Ascending aorta (tissue), 2 donors: ENCODE measurements around the gene RNF225. TPM values are rescaled to one million over a fixed set of nuclear protein-coding genes. Genes with fewer than 3 reads are reported as not detected.

ENCODE experiments used
- DNase-seq, 2 donors: peaks; one replicate each; pipeline ENCODE4 v3.0.0-alpha.2; 2019; ENCODE audit warnings: low spot score in 2 of 2
- H3K27ac ChIP-seq, 2 donors: fragments of 200-600 bp; sonication (generic); one replicate each; pipeline ENCODE4 v1.5.1; 2016 to 2017; ENCODE audit warnings: mild to moderate bottlenecking in 1 of 2
- H3K27me3 ChIP-seq: fragments of 200-600 bp; sonication (generic); one replicate; pipeline ENCODE4 v1.5.1; 2017
- H3K36me3 ChIP-seq, 2 donors: fragments of 200-600 bp; sonication (generic); one replicate each; pipeline ENCODE4 v1.5.1; 2016
- H3K4me1 ChIP-seq, 2 donors: fragments of 200-600 bp; sonication (generic); one replicate each; pipeline ENCODE4 v1.5.1; 2016 to 2017; ENCODE audit warnings: mild to moderate bottlenecking in 1 of 2
- H3K4me3 ChIP-seq, 2 donors: fragments of 200-600 bp; sonication (generic); one replicate each; pipeline ENCODE4 v1.5.1; 2016 to 2017; ENCODE audit warnings: mild to moderate bottlenecking in 1 of 2
- H3K9me3 ChIP-seq, 2 donors: fragments of 200-600 bp; sonication (generic); one replicate each; pipeline ENCODE4 v1.5.1; 2016
- intact Hi-C: fragments of 100-400 bp; cut with DNase I; formaldehyde crosslinking; loops from one replicate; pipeline ENCODE4 v1.15.1; 2023
- total RNA-seq: library from RNA; depleted of rRNA; stranded (reverse); fragments of >200 nt; gene quantifications from one replicate; pipeline ENCODE4 v1.1.0, GENCODE V29; 2016
- TF ChIP-seq, protein P1 (sequence below), 3 experiments: fragments of 200-600 bp in 2 of 3; fragments of 450-650 bp in 1 of 3; sonication (generic) in 2 of 3; IDR thresholded peaks; one replicate each; pipeline ENCODE4 v1.5.1; 2016 to 2019; ENCODE audit warnings: antibody characterized with exemption in 3 of 3, mild to moderate bottlenecking in 1 of 3, moderate library complexity in 1 of 3

Gene RNF225
- total RNA-seq, 1 donor from 2014 or later, result not detected

DNA sequence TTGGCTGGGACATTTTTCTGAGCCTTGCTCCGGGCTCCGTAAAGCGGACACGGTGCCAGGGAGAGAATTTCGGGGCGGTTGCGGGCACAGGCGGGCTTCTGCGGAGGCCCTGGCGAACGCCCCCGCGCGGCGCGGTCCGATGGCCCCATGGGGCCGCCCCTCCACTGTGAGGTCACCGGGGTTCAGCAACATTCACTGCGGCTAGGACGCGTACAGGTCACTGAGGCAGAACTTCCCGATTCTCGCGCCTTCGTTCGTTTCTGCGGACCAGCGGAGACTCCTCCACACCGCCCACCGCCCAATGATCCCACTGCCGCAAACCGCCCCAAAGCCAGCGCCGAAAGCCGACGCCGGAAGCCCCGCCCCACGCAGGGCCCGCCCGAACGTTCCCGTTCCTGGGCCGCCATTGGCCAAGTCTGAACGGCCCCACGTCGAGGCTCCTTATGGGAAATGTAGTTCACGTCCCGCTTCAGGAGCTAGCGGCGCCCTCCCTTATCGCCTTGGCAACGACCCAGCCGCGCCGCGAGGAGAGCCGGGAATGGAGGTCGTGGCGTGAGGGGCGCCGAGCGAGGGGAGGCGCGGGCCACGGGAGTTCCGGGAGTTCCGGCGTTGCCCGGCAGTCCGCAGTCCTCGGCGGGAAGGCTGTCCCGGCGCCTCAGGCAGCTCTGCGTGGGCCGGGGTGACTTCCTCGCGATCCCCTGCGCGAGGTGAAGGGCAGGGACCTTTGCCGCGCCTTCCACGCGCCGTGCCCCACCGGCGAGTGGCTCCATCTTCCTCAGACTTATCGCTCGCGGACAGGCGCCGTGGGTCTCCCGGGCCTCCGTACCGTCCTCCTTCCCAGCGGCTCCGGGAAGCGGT is 12.9 kb downstream of the RNF225 start, which contains the start of gene ZNF584:
Gene ZNF584, plus strand, starts transcription at position 498 of the 858 bp plus-strand sequence. CDS start 499 bp downstream, outside the sequence.
- H3K36me3 ChIP-seq, result peaks cover 0 to 3% of the 10 kb centered on the region in 2 donors
- peaks cover 3 to 16% of the 10 kb centered on the region in 2 donors for H3K4me1 ChIP-seq
- H3K27ac ChIP-seq, result peak within 1 kb of the TSS; percentile 86 to 93
- TF ChIP-seq, protein P1, sequence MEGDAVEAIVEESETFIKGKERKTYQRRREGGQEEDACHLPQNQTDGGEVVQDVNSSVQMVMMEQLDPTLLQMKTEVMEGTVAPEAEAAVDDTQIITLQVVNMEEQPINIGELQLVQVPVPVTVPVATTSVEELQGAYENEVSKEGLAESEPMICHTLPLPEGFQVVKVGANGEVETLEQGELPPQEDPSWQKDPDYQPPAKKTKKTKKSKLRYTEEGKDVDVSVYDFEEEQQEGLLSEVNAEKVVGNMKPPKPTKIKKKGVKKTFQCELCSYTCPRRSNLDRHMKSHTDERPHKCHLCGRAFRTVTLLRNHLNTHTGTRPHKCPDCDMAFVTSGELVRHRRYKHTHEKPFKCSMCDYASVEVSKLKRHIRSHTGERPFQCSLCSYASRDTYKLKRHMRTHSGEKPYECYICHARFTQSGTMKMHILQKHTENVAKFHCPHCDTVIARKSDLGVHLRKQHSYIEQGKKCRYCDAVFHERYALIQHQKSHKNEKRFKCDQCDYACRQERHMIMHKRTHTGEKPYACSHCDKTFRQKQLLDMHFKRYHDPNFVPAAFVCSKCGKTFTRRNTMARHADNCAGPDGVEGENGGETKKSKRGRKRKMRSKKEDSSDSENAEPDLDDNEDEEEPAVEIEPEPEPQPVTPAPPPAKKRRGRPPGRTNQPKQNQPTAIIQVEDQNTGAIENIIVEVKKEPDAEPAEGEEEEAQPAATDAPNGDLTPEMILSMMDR (IDR thresholded peaks at IDR 0.05), result no peak
- peak within 1 kb of the TSS; percentile 97 for H3K4me3 ChIP-seq
- intact Hi-C loops, result loop anchor here (1.0 kb wide), 1 partner anchor 32 kb away; the partner anchor contains the start of gene ZNF132
- peak; percentile 76 to 97 for DNase-seq
- H3K9me3 ChIP-seq, result no peaks in the 10 kb centered on the region
- H3K27me3 ChIP-seq, result no peaks in the 10 kb centered on the region

- Histone ChIP-seq H3K9me3 (no peaks in the 10 kb centered on the region), H3K36me3 (peaks cover 0 to 3% of the 10 kb centered on the region in 2 donors), H3K4me1 (peaks cover 3 to 16% of the 10 kb centered on the region in 2 donors), H3K27ac (peak overlapping the region; percentile 86 to 93), H3K4me3 (peak overlapping the region; percentile 97), H3K27me3 (no peaks in the 10 kb centered on the region)
- intact Hi-C loops, result no loop called here
- no peak for DNase-seq
- TF ChIP-seq, protein P1 (IDR thresholded peaks at IDR 0.05), result no peak
Observed at GRCh38 chr19:58409010-58409790, 13.7 kb downstream of the RNF225 start.

DNA sequence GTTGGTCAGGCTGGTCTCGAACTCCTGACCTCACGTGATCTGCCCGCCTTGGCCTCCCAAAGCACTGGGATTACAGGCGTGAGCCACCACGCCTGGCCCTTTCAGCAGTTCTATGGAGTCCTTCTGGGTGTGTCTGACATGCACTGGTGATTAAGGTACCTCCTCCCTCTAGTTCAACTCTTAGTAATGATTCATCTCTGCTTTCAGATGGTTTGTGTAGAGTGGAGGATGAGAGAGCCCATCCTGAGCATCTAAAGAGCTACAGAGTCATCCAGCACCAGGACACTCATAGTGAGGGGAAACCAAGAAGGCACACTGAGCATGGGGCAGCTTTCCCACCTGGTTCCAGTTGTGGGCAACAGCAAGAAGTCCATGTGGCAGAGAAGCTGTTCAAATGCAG is 21.1 kb downstream of the RNF225 start:
- H3K36me3 ChIP-seq, result peaks cover 50 to 65% of the 10 kb centered on the region in 2 donors
- no peak overlapping the region for H3K4me3 ChIP-seq
- TF ChIP-seq, protein P1 (IDR thresholded peaks at IDR 0.05), result no peak
- peaks cover 0 to 6% of the 10 kb centered on the region in 2 donors for H3K9me3 ChIP-seq
- no peak for DNase-seq
- intact Hi-C loops, result no loop called here
- no peaks in the 10 kb centered on the region for H3K27me3 ChIP-seq
- H3K27ac ChIP-seq, result no peak overlapping the region
- no peaks in the 10 kb centered on the region for H3K4me1 ChIP-seq

GRCh38 chr19:58417071-58417470 is 21.6 kb downstream of the RNF225 start:
- Histone ChIP-seq H3K9me3 (peaks cover 0 to 6% of the 10 kb centered on the region in 2 donors), H3K27ac (no peak overlapping the region), H3K27me3 (no peaks in the 10 kb centered on the region), H3K36me3 (peaks cover 50 to 68% of the 10 kb centered on the region in 2 donors), H3K4me3 (no peak overlapping the region), H3K4me1 (no peaks in the 10 kb centered on the region)
- intact Hi-C loops, result no loop called here
- TF ChIP-seq, protein P1 (IDR thresholded peaks at IDR 0.05), result no peak
- DNase-seq, result no peak

- TF ChIP-seq, protein P1 (IDR thresholded peaks at IDR 0.05), result no peak
- intact Hi-C loops, result no loop called here
- no peaks in the 10 kb centered on the region for H3K4me1 ChIP-seq
- no peak for DNase-seq
- H3K9me3 ChIP-seq, result peaks cover 82 to 93% of the 10 kb centered on the region in 2 donors
- no peaks in the 10 kb centered on the region for H3K27me3 ChIP-seq
- H3K36me3 ChIP-seq, result peaks cover 12 to 18% of the 10 kb centered on the region in 2 donors
- no peak overlapping the region for H3K27ac ChIP-seq
- no peak overlapping the region for H3K4me3 ChIP-seq
Observed at GRCh38 chr19:58428617-58429016, 33.2 kb downstream of the RNF225 start.
